HG03060 (cell line): ENCODE results near the gene IBA57.

Experiments
- ATAC-seq: cut with Tn5 transposase; IDR thresholded peaks from one replicate; pipeline ENCODE4 v1.9.1; 2021; ENCODE audit warnings: low read depth, moderate number of reproducible peaks; ENCODE audit not compliant: unreplicated experiment

The IBA57 gene

GRCh38 chr1:228144193-228144992 is 21.2 kb upstream of the IBA57 start:
- no peak for ATAC-seq

- no peak for ATAC-seq
These were observed 20.6 kb upstream of the IBA57 start for GRCh38 chr1:228144993-228145343.

- ATAC-seq = no peak
These were observed 19.9 kb upstream of the IBA57 start for GRCh38 chr1:228145463-228146416.

GRCh38 chr1:228146417-228147150 is 19.0 kb upstream of the IBA57 start:
- no peak for ATAC-seq

- ATAC-seq = no peak
These were observed 18.4 kb upstream of the IBA57 start for GRCh38 chr1:228147151-228147693.

- ATAC-seq = no peak
These were observed 17.8 kb upstream of the IBA57 start for GRCh38 chr1:228147768-228148167.

GRCh38 chr1:228148196-228148861 is 17.3 kb upstream of the IBA57 start:
- ATAC-seq = no peak

- no peak for ATAC-seq
These were observed 16.6 kb upstream of the IBA57 start for GRCh38 chr1:228148935-228149405.

GRCh38 chr1:228149406-228150119 is 16.0 kb upstream of the IBA57 start, which contains the start of gene GJC2:
GJC2 (plus strand) TSS chr1:228149930; CDS start chr1:228157759, 7,829 bp downstream.
- ATAC-seq = no peak

GRCh38 chr1:228150120-228150460 is 15.5 kb upstream of the IBA57 start:
- ATAC-seq = no peak

GRCh38 chr1:228150461-228151179 is 15.0 kb upstream of the IBA57 start:
- no peak for ATAC-seq

GRCh38 chr1:228151180-228151925 is 14.3 kb upstream of the IBA57 start:
- ATAC-seq = no peak

- no peak for ATAC-seq
These were observed 13.3 kb upstream of the IBA57 start for GRCh38 chr1:228152097-228152917.

GRCh38 chr1:228152918-228153258 is 12.7 kb upstream of the IBA57 start:
- no peak for ATAC-seq

GRCh38 chr1:228154021-228154669 is 11.5 kb upstream of the IBA57 start:
- no peak for ATAC-seq

- no peak for ATAC-seq
These were observed 10.7 kb upstream of the IBA57 start for GRCh38 chr1:228154670-228155571.
